Brain pericyte (primary cell): Measurements from ENCODE around the gene WDR91.

Experiments used
- DNase-seq: peaks from one replicate; pipeline ENCODE4 v3.0.0-alpha.2; 2012; ENCODE audit warnings: low read depth, low spot score

The WDR91 gene

DNA sequence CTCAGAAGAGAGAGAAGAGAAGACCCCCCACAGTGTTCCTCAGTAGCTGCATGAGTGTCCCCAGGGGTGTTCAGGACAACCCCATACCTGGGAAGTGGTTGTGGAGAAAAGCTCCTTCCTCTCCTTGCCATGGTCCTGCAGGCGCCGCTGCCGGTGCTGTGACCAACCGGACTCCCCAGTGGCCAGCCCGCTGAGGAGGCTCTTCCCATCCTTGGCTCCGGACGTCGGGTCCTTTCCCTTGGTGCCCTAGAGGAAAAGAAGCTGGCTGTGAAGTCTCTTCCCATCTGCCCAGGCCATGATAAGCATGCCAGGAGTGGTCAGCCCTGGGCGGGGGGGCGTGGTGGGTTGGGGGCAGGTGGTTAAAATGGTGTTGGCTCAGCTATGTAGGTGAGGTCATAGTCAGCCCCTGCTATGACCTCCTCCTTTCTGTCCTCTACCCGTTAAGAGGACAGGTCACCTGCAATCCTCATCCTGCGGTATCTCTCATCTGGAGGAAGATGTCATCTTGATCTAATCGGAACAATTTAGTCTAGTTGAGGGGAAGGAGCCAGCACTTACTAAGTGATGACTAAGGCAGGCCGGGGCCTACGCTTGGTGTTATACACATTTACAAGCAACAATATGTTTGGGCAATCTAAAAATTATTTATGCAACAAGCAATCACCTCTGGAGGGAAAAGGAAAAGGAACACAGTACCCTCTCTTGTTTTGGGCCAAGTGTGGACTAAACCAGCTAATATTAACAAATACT is 13.2 kb downstream of the WDR91 start:
- DNase-seq: no peak

DNA sequence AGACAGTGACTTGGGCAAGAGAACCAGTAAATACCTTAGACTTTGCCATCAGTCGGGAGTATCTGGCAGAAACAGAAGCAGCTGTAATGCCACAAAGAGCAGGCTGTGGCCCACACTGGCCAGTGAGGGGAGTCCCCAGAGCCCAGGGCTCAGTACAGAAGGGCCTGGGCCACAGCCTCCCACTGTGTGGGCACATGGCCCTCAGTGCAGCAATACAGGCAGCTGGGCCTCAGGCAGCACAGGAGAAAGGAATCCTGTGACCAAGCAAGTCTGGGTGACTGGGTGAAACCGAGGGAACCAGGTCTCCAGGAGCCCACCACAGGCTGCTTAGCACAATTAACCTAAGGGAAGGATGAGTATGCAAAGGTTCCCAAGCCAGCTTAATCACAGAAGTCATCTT is 14.0 kb downstream of the WDR91 start:
- no peak for DNase-seq

DNA sequence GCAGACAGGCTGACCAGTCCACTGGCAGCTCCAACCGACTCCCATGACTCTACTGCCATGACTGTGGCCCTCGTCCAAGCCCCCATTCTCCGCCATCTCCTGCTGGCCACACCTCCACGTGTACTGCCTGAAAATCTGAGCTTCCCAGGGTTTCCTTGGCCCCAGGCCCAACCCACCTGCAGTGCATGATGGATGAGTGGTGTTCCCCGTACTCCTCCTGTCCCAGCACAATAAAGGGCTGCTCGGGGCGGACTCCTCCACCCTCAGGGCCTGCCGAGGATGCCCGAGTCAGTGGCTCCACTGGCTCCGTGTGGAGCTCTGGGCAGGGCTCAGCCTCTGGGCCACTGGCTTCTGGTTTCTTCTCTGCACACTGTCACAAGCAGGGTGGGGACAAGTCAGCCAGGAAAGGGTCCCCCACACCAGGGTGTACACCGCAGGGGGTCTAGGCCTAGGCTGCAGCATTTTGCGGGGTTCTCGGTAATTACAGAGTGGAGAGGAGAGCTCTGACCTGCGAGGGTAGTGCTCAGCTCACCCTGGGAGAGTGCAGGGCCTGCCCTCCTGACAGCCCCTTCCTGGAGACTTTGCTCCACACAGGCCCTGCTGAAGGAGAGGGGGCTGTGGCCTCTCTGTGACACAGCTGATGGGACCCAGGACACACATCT is 15.2 kb downstream of the WDR91 start:
- DNase-seq: no peak

DNA sequence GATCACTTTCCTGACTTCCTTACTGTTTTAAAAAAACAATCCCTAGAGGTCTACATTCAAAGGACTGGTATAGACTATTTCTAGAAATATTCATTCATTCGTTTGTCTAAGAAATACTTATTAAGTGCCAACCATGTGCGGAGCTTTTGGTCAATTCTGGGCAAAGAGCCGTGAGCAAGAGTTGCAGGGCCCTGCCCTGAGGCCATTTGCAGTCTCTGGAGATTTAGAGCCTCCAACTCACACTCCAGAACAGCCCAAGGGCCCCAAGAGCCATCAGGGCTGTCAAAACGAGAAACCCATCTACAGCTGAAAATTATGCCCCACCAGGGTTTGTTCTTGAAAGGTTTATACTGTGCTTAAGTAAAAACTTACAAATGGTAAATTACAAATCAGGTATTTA is 16.2 kb downstream of the WDR91 start:
- DNase-seq: no peak

DNA sequence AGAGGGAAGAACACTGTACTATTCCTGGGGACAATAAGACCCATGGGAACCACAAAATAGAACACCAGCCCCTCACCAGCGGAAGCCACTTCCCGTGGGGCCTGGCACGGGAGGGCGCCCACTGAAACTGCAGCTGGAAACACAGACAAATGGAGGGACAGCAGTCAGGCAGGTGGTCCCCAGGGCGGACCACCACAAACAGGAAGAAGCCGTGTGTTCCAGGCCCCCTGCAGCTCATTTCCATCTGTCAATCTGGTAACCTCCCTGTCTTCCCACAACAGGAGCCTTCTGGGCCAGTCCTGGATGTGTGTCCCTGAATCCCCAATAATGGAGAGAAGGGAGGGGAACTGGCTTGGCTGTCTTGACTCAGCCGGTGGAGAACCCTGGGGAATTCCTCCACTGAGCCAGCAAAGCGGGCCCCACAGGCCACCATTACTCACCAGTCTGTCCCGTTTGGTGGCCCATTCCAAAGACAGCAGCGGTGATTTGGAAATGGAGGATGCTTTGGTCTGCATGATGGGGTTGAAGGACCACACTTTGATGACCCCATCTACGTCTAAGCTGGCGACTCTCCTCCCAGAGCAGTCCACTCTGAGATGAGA is 16.7 kb downstream of the WDR91 start:
- no peak for DNase-seq

DNA sequence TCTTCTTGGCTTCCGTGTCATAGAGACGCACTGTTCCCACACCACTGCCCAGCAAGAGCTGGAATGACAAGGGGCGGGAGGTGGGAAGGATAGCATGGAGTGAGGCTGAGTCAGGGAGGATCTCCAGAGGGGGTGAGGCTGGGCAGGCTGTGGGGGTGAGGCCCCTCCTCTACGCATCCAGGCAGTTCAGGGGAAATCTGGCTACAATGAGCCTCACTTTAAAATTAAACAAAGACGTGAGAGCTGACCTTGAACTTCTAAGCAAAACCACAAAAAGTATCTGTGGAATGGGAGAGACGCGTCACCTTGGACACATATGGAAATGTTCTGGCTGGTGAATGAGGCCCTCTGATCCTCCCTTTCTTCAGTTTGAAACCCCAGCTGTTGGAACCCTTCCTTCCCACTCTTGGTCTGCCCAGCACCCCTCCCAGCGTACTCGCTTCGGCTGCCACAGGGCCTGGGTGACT is 17.7 kb downstream of the WDR91 start:
- peak; percentile 83 for DNase-seq

DNA sequence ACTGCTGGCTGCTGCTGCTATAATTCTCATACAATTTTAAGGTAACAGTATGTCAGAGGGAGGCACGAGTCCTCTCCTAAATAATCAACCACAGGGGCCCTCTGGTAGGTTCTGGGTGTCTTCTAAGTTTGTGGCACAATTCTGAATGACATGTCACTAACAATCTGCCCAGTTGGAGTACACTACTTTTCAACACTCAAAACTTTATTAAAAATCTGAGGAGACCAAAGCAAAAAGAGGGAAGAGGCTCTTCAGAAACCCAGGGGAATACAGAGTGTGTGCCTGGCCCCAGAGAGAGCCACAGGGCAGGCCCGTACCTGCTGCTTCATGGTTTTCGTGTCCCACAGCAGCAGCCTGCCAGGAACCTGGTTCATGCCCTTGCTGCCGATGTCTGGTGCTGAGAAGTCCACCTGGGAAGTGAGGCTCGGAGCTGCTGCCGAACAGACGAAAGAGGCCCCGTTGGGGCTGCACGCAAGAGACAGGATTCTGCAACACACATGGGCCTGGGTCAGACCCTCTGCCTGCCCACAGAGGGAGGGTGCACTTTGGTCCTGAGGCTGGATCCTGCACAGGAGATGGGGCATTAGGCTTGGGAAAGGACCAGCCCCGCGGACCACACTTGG is 18.3 kb downstream of the WDR91 start:
- DNase-seq: no peak

DNA sequence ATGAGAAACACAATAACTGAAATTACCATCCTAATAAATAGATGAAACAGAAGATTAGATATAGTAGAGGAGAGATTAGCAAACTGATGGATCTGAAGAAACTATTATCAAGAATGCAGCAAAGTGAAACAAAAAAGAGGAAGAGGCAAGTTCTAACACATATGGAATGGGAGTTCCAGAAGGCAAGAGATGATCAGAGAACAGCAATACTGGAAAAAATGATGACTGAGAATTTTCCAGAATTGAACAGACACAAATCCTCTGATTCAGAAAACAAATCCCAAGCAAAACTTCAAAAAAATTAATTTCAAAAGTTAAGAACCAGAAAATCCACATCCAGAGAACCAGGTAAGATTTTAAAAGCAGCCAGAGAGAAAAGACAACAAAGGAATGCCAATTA is 20.6 kb downstream of the WDR91 start:
- no peak for DNase-seq

DNA sequence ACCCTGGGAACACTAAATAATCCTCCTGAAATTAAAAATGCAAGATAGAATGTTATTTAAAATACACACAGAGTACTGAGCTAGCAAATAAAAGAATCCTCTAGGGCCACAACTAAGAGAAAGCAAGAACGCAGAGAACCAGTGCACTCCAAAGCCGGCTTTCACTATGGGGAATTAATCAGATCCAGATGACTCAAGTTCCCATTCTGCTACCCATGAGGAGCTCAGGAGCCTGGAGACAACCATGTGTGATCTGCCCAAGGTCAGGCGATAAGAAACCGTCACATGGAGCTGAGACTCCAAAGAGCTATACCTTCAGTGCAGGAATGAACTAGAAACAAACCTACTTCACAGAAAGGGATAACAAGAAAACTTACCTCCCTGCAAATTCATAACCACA is 21.4 kb downstream of the WDR91 start:
- no peak for DNase-seq

DNA sequence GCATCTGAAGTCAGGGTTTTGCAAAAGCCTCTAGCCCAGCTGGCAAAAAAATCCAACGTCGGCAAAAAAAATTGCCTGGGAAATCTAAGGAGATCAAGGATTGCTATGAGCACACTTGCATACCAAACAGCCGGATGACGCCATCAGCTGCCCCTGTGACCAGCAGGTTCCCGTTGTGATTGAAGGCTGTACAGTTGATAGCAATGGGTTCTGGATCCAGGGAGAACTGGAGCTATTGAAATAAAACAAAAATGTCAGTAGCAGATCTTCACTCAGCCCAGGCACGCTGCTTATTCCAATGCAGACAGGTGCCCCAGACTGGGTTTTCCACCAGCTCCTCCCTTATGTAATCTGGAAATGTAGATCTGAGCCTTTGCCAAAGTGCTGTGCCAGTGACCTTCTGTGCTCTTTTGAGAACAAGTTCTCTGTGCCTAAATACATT is 22.1 kb downstream of the WDR91 start:
- no peak for DNase-seq

DNA sequence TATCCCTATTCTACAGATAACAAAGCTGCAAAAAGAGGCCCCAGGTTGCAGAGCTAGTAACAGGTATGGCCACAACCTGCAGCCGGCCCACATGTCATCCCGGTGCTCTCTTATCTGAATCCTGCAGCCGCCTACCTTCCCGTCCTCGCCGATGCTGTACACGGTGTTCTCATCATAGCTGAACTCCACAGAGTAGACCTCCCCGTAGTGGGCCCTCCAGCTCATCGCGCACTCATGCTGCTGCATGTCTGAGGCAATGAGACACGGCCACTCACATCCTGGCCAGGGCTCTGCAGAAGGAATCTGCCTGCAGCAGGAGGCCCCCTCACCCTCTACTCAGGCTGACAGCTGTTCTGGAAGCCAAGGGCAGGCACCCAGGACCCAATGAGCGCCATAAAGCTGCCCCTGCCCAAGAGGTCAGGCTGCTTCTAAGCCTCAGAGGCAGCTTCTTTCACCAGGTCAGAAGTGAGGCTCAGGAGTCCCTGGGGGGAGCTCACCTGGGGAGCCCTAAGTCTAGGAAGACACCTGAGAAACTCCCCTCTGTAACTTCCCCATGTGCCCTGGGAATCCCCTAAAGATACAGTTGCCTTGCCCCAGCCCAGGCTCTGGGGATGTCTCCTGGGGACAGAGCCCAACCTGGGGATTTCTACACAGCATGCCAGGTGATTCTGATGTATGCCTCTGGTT is 22.9 kb downstream of the WDR91 start:
- DNase-seq: no peak

DNA sequence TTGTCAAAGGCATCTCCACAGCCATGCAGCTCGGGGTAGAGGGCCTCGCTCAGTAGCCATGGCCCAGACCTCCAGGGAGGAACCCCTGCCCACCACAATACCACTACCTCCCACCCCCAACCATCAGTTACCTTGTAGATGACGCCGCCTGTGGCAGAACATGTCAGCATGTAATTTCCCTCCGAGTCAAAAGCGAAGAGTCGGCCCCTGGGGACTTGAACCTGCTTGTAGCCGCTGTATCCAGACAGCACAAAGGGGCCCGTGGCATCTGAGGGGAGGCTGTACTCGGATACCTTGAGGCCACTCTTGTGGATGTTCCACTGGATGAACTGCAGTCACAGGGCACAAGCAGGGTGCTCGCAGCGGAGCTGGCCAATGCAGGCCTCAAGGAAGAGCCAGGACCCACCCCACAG is 24.5 kb downstream of the WDR91 start:
- no peak for DNase-seq

DNA sequence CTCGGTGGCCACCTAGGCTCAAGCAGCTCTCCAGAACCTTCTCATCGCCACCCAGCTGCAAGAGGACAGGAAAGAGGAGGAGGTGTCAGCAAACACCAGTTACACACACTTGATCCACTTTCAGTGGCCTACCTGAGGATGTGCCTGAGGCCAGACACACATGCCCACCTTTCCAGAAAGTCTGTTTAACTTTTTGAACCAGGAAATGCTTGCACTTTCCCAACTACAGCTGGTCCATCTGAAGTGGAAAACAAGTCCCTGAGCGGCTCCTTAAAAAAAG is 25.1 kb downstream of the WDR91 start:
- DNase-seq: no peak

DNA sequence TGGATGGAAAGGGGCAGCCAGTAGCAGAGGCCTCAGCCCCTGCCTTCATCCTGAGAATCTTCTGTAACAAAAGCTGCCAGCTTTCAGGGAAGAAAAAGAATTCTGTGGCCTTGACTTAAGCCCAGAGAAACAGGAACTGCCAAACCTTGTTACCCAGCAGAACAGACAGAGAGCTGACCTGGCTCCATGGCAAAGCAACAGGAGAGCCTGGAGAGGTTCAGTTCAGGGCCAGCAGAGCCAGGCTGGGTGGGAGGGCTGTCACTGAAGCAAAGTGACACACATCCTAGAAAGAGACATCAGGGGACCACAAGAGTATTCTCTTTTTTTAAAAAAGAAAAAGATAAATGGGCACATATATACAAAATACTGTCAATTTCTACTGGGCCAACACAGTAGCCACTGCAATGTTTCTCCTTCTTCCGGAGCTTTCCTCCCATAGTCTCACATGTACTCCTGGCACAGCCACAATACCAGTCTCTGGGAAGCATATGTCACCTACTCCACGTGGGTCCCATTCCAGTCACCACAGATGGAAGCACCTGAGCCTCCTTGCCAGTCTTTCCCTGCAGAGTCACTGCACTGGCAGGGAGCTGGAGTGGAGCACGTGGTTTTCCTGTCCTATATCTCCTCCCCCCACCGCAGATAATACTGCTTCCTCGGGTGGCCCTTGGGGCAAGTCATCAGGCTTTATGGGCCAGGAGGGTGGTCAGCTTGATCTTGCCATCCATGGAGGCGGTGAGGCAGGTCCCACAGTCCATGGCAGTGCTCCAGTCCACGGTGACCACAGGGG is 25.7 kb downstream of the WDR91 start:
- no peak for DNase-seq

DNA sequence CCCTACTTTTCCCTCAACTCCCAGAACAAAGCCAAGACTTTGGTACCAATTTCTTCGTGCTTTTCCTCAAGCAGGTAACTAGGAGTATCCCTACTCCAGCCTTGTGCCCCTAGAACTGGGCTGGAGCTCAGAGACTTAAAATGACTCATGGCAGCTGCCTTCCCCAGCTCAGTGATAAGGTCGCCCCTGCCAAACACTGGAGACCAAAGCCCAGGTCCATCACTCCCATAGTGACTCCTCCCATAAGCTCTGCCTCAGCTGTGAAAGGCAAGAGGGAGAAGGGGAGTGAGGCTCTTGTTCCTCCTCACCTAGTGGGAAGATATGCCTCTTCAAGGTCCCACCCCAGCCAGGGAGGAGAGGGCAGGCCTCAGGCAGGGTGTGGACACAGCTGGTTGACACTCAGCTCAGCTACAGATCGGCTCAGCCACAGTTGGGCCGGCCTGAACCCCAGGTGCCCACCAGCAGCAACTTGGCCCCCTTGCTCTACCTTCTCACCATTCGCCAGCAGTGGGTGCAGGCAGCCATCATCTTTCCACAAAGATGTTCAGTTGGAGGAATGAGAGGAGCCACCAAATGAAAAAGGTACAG is 27.0 kb downstream of the WDR91 start:
- DNase-seq: no peak

DNA sequence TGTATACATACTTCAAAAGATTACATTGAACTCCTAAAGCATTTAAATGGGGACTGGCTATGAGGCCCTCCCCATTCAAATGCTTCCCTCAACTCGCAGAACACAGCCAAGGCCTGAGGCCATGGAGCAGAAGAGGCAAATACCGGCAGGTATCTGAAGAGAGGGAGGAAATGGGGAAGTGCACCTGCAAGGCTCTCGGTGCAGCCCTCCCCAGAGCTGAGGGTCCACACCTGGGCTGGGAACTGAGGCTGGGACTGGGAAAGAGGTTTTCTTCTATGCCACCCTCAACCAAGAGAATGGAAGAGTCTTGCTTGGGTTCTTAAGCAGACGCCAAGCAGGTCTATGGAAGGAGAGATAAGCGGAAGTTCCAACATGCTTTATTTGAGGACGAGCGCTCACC is 27.8 kb downstream of the WDR91 start:
- DNase-seq: no peak

DNA sequence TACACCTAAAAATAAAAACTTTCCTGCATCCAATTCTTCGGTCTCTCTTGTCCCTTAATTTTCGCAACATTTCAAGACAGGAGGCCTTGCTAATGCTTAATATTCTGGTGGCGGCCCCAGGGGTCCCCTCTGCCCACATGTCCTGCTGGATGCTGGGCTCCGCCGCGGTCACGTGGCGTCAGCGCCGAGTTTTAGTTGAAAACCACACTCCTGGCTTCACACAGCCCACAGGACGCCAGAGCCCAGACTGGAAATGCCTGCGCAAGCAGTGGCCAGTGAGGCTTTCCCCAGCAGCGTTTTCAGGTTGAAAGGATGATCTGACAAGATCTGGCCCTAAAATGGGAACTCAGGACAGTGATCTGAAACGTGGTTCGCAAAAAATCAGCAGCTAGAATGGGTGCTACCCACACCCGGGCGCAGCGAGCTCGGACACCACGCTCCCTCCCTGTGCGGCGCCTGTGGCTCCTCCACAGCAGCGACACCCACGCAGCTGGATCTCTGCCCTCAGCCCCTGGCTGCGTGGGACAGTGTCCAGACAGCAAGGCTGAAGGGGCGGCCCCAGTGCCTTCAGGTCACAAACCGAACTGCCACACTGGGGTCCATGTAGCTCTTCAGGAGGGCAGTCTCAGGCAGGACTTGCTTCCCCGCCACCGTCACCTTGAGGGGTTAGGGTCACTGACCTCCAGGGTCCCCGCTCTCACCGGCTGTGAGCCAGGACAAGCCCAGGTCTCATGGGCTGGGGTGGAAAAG is 29.2 kb downstream of the WDR91 start:
- DNase-seq: no peak

DNA sequence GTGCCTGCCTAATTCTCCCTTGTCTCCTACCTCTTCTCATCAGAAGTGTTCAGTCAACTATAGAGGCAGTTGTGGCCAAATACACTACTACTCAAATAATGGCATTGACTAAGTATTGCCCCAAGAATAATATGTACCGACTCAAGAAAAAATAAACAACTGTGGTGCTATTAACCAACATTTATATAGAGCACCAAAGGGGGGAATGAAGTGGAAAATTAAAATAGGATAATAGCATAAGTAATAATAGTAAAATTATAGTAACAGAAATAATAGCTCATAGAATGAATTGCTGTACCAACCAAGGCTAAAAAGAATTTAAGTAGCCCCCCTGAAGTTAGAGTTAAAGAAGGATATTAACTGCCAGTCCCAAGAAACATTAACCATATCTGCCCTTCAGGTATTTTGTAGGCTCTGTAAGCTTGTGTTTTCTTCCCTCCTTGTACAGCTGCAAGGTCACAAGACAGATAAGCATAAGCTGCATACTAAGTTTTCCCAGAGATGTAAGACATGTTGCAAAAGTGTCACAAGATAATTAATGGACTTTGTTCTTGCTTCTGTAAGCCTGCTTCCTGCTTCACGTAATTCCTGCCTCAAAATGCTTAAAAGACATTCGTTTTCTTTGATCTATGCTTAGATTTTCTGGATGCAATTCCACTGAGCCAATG is 29.9 kb downstream of the WDR91 start:
- no peak for DNase-seq

DNA sequence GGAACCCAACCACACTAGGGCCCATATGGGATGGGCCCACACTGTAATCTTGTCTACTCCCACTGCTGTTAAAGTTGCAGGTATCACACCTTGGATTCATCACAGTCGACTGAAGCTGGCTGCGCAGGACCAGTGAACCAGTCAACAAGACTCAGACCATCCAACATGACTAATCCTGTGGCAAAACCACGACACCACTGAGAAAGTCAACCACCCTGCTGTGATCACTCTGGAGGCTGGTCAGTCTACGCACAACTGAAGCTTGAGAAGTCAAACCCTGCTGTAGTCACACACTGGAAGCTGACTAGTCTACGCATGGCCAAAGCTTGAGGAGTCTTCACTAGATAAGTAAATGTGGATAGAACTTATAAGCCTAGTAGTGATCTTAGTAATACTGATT is 31.2 kb downstream of the WDR91 start:
- DNase-seq: no peak
